ENCODE data around the gene SLIT1. TPM values are rescaled to one million over a fixed set of nuclear protein-coding genes. Genes with fewer than 3 reads are reported as not detected.

SLIT1 gene
- total and polyA plus RNA-seq, 2 experiments from 2014 or later: not detected

DNA sequence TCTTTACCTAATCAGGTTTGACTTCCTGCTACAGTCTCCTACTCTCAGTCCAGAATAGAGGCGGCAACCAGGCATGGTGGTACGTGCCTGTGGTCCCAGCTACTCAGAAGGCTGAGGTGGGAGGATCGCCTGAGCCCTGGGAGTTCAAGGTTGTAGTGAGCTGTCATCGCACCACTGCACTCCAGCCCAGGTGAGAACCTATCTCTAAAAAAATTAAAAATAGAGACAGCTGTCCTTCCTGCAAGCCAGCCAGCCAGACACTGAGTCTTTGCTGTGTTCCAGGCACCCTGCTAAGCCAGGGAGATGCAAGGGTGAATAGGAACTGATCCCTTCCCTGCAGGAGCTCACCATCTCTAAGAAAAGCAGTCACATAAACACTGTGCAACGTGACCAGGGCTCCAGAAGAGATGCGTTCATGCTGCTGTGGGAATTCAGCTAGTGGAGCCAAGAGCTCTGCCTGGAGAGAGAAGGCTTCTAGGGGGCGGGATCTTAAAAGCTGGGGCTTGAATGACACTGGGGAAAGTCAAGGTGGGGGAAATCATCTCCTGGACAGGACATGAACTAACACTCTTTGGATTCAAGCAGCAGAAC, 22.1 kb upstream of the SLIT1 start:
- Histone ChIP-seq H4K20me1 (ENCODE audit: insufficient read depth) (no peaks in the 10 kb centered on the region), H3K4me1 (ENCODE audit: insufficient read depth) (no peaks in the 10 kb centered on the region), H3K27ac (no peak overlapping the region), H3K4me2 (ENCODE audit: unreplicated experiment) (no peak overlapping the region), H3K79me2 (ENCODE audit: insufficient read depth) (no peaks in the 10 kb centered on the region), H3K4me3 (no peak overlapping the region), H3K27me3 (replicated peaks; ENCODE audit: insufficient read depth) (0 out of 2 replicates have a peak, but pooled peaks cover 14% of the 10 kb centered on the region), H2AFZ (no peak overlapping the region), H3K9me3 (ENCODE audit: low read depth) (no peaks in the 10 kb centered on the region), H3K9me2 (ENCODE audit: insufficient read depth) (no peaks in the 10 kb centered on the region), H3K9ac (no peak overlapping the region), H3K36me3 (ENCODE audit: low read depth) (no peaks in the 10 kb centered on the region), H3F3A (ENCODE audit: insufficient read depth) (no peaks in the 10 kb centered on the region)
- TF ChIP-seq EZH2 (IDR thresholded peaks at IDR 0.05; ENCODE audit: insufficient read depth, poor library complexity, severe bottlenecking) (no peak), EZH2phosphoT487 (IDR thresholded peaks at IDR 0.05; ENCODE audit: insufficient read depth, low read depth) (no peak)
- 58 to 64% methylated on average over 6 to 7 of the region's 7 CpGs for WGBS, 2 experiments (ENCODE audit: low coverage in 1 of 2, low lambda C conversion rate in 2 of 2, missing lambda C conversion rate in 2 of 2)
- in situ Hi-C loops (cut with MboI): loop anchor here (10.0 to 25.0 kb wide), 2 partner anchors 133 to 821 kb away; no protein-coding TSS in a partner anchor
- no peak for DNase-seq

GRCh38 chr10:97207131-97207530, 21.4 kb upstream of the SLIT1 start:
- Histone ChIP-seq H2AFZ (no peak overlapping the region), H3K9me3 (ENCODE audit: low read depth) (no peaks in the 10 kb centered on the region), H3K9ac (no peak overlapping the region), H3F3A (ENCODE audit: insufficient read depth) (no peaks in the 10 kb centered on the region), H3K4me1 (ENCODE audit: insufficient read depth) (no peaks in the 10 kb centered on the region), H3K9me2 (ENCODE audit: insufficient read depth) (no peaks in the 10 kb centered on the region), H3K36me3 (ENCODE audit: low read depth) (no peaks in the 10 kb centered on the region), H3K27ac (no peak overlapping the region), H4K20me1 (ENCODE audit: insufficient read depth) (no peaks in the 10 kb centered on the region), H3K27me3 (replicated peaks; ENCODE audit: insufficient read depth) (0 out of 2 replicates have a peak, but pooled peaks cover 14% of the 10 kb centered on the region), H3K79me2 (ENCODE audit: insufficient read depth) (no peaks in the 10 kb centered on the region), H3K4me3 (no peak overlapping the region), H3K4me2 (ENCODE audit: unreplicated experiment) (no peak overlapping the region)
- 64 to 79% methylated on average over 4 to 6 of the region's 6 CpGs for WGBS, 2 experiments (ENCODE audit: low coverage in 1 of 2, low lambda C conversion rate in 2 of 2, missing lambda C conversion rate in 2 of 2)
- in situ Hi-C loops (cut with MboI): loop anchor here (10.0 to 25.0 kb wide), 2 partner anchors 132 to 820 kb away; no protein-coding TSS in a partner anchor
- DNase-seq: no peak
- TF ChIP-seq EZH2 (IDR thresholded peaks at IDR 0.05; ENCODE audit: insufficient read depth, poor library complexity, severe bottlenecking) (no peak), EZH2phosphoT487 (IDR thresholded peaks at IDR 0.05; ENCODE audit: insufficient read depth, low read depth) (no peak)

GRCh38 chr10:97204826-97205679, 19.3 kb upstream of the SLIT1 start:
- no peaks in the 10 kb centered on the region for H3F3A ChIP-seq (ENCODE audit: insufficient read depth)
- no peaks in the 10 kb centered on the region for H3K36me3 ChIP-seq (ENCODE audit: low read depth)
- no peak overlapping the region for H3K4me2 ChIP-seq (ENCODE audit: unreplicated experiment)
- H3K4me1 ChIP-seq (ENCODE audit: insufficient read depth): no peaks in the 10 kb centered on the region
- WGBS, 2 experiments (ENCODE audit: low coverage in 1 of 2, low lambda C conversion rate in 2 of 2, missing lambda C conversion rate in 2 of 2): 66 to 68% methylated on average over 12 to 14 of the region's 14 CpGs
- no peak overlapping the region for H2AFZ ChIP-seq
- H3K9me2 ChIP-seq (ENCODE audit: insufficient read depth): no peaks in the 10 kb centered on the region
- H4K20me1 ChIP-seq (ENCODE audit: insufficient read depth): no peaks in the 10 kb centered on the region
- no peak overlapping the region for H3K27ac ChIP-seq
- DNase-seq: no peak
- H3K9me3 ChIP-seq (ENCODE audit: low read depth): no peaks in the 10 kb centered on the region
- TF ChIP-seq EZH2phosphoT487 (IDR thresholded peaks at IDR 0.05; ENCODE audit: insufficient read depth, low read depth): no peak
- no peak overlapping the region for H3K4me3 ChIP-seq
- in situ Hi-C loops (cut with MboI): loop anchor here (10.0 to 25.0 kb wide), 2 partner anchors 130 to 818 kb away; no protein-coding TSS in a partner anchor
- H3K27me3 ChIP-seq (replicated peaks; ENCODE audit: insufficient read depth): 0 out of 2 replicates have a peak, but pooled peaks cover 14% of the 10 kb centered on the region
- H3K9ac ChIP-seq: no peak overlapping the region
- no peaks in the 10 kb centered on the region for H3K79me2 ChIP-seq (ENCODE audit: insufficient read depth)

DNA sequence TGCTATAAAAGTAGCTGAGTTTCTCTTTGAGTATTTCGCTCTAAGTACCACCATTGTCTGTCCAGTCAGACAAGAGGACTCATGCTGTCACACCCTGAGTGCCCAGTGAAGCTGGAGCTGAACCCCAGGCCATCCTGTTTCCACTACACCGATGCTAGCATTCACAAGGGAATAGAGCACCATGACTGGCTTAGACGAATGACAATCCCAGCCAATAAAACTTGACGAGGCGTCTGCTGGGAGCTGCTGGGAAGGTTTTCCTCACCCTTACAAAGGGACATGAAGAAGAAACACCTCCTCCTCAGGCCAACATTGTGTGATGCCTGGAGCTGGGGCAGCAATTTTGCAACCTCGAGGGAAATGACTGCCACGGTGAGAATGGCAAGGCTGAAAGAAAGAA, 17.5 kb upstream of the SLIT1 start:
- Histone ChIP-seq H3K79me2 (ENCODE audit: insufficient read depth) (no peaks in the 10 kb centered on the region), H3K27me3 (replicated peaks; ENCODE audit: insufficient read depth) (0 out of 2 replicates have a peak, but pooled peaks cover 8% of the 10 kb centered on the region), H3K4me2 (ENCODE audit: unreplicated experiment) (no peak overlapping the region), H3K36me3 (ENCODE audit: low read depth) (no peaks in the 10 kb centered on the region), H3K4me1 (ENCODE audit: insufficient read depth) (no peaks in the 10 kb centered on the region), H2AFZ (no peak overlapping the region), H3K9me3 (ENCODE audit: low read depth) (no peaks in the 10 kb centered on the region), H3K9me2 (ENCODE audit: insufficient read depth) (no peaks in the 10 kb centered on the region), H4K20me1 (ENCODE audit: insufficient read depth) (no peaks in the 10 kb centered on the region), H3K4me3 (no peak overlapping the region), H3K27ac (no peak overlapping the region), H3K9ac (no peak overlapping the region), H3F3A (ENCODE audit: insufficient read depth) (no peaks in the 10 kb centered on the region)
- WGBS, 2 experiments (ENCODE audit: low coverage in 1 of 2, low lambda C conversion rate in 2 of 2, missing lambda C conversion rate in 2 of 2): 85% methylated on average over 7 of the region's 7 CpGs
- no peak for TF ChIP-seq EZH2phosphoT487 (IDR thresholded peaks at IDR 0.05; ENCODE audit: insufficient read depth, low read depth)
- TF ChIP-seq EZH2 (IDR thresholded peaks at IDR 0.05; ENCODE audit: insufficient read depth, poor library complexity, severe bottlenecking): no peak
- in situ Hi-C loops (cut with MboI): loop anchor here (10.0 to 25.0 kb wide), 2 partner anchors 128 to 816 kb away; no protein-coding TSS in a partner anchor
- DNase-seq: no peak

Data from GM23248 (cell line).